ENCODE results near the gene KRT5. TPM values are rescaled to one million over a fixed set of nuclear protein-coding genes. Genes with fewer than 3 reads are reported as not detected.
A peak's percentile ranks its signal among the peaks of the same experiment; 100 is the strongest.

KRT5 gene
- total RNA-seq = 10 to 100 TPM; 19.0 to 49.4 TPM
- polyA plus RNA-seq = 10 to 100 TPM; 15.8 to 48.5 TPM
- long read RNA-seq, donor 1 = 0 reads
- long read RNA-seq, donor 2 = 0 reads
- long read RNA-seq, donor 3, partial matches to known transcripts = 0 of 1 reads
- long read RNA-seq, donor 3, other reads (novel, unspliced or antisense) = 0 of 1 reads
- long read RNA-seq, donor 4 = 0 reads
- long read RNA-seq, donor 5 = 0 reads

DNA sequence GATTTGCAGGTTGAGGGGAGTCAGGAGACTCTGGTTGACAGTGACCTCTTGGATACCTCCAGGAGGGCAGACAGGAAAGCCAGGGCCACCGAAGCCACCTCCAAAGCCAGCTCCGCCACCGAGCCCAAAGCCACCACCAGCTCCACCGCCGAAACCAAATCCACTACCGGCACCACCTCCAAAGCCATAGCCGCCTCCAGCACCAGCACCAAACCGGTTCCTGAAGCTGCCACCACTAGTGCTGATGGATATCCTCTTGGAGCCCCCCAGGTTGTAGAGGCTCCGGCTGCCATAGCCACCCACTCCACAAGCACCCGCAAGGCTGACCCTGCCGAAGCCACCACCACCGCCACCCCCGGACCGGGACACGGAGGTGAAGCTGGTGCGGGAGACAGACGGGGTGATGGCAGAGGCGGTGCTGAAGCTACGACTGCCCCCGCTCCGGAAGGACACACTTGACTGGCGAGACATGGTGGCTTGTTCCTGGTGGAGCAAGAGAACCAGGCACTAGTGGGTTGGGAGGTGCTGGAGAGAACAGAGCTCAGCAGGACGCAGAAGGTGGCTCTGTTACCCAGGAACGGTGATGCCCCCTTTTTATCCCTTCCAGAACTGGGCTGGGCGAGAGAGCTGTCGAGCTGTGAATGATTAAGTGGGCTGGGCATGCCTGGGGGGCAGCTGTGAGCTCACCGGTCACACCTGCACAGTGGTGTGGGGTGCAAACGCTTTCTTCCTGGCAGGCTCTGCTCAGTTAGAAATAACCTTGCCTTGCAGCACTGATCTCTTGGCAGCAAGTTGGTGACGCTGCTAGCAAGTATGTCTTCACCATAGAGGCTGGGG, at the start of gene KRT5:
Gene KRT5, minus strand, starts transcription at position 569 of the 837 bp plus-strand sequence. Its CDS starts 98 bp downstream, at position 471.
- DNase-seq = no peak
- no peak for ATAC-seq (ENCODE audit: insufficient read depth, low FRiP score)

DNA sequence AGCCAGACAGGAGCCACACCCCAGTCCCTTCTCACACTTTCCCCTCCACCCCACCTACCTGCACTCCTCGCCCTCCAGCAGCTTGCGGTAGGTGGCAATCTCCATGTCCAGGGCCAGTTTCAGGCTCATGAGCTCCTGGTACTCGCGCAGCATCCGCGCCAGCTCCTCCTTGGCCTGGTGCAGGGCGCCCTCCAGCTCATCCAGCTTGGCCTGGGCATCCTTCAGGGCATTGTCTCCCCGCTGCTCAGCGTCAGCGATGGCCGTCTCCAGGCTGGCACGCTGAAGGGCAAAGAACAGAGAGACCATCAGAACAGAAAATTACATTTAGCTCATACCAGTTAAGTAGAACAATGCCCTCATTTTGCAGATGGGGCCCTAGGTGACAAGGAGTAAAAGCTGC, 47.9 kb upstream of the KRT5 start:
- H3K4me1 ChIP-seq (ENCODE audit: control insufficient read depth in 5 of 5, insufficient read depth in 5 of 5, low read length in 5 of 5) = no peaks in the 10 kb centered on the region
- H3K9me3 ChIP-seq (ENCODE audit: control insufficient read depth in 4 of 4, insufficient read depth in 3 of 4, low read length in 3 of 4) = no peaks in the 10 kb centered on the region
- no peak overlapping the region for H3K9ac ChIP-seq (ENCODE audit: insufficient read depth in 1 of 2, low read length in 2 of 2)
- DNase-seq = no peak
- 87 to 92% methylated on average over 12 of the region's 12 CpGs for whole genome bisulfite sequencing, 2 donors
- peaks cover 0 to 7% (median 0%) of the 10 kb centered on the region in 3 donors for H3K27me3 ChIP-seq (ENCODE audit: control insufficient read depth in 3 of 3, insufficient read depth in 3 of 3, low read length in 2 of 3)
- TF ChIP-seq, protein P1, sequence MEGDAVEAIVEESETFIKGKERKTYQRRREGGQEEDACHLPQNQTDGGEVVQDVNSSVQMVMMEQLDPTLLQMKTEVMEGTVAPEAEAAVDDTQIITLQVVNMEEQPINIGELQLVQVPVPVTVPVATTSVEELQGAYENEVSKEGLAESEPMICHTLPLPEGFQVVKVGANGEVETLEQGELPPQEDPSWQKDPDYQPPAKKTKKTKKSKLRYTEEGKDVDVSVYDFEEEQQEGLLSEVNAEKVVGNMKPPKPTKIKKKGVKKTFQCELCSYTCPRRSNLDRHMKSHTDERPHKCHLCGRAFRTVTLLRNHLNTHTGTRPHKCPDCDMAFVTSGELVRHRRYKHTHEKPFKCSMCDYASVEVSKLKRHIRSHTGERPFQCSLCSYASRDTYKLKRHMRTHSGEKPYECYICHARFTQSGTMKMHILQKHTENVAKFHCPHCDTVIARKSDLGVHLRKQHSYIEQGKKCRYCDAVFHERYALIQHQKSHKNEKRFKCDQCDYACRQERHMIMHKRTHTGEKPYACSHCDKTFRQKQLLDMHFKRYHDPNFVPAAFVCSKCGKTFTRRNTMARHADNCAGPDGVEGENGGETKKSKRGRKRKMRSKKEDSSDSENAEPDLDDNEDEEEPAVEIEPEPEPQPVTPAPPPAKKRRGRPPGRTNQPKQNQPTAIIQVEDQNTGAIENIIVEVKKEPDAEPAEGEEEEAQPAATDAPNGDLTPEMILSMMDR (IDR thresholded peaks at IDR 0.05; ENCODE audit: control extremely low read depth, extremely low read depth) = no peak
- no peak overlapping the region for H3K4me3 ChIP-seq
- H3K27ac ChIP-seq (ENCODE audit: low read depth in 1 of 2, low read length in 1 of 2) = no peak overlapping the region
- ATAC-seq (ENCODE audit: insufficient read depth, low FRiP score) = no peak
- H3K36me3 ChIP-seq (ENCODE audit: control insufficient read depth in 4 of 4, insufficient read depth in 4 of 4, low read length in 4 of 4) = no peaks in the 10 kb centered on the region

More for the DNA sequence above, at the start of gene KRT5:
- H3K4me3 ChIP-seq = no peak within 1 kb of the TSS
- no peak within 1 kb of the TSS for H3K9ac ChIP-seq (ENCODE audit: insufficient read depth in 1 of 2, low read length in 2 of 2)
- H3K36me3 ChIP-seq (ENCODE audit: control insufficient read depth in 4 of 4, insufficient read depth in 4 of 4, low read length in 4 of 4) = no peaks in the 10 kb centered on the region
- 84 to 88% methylated on average over 29 of the region's 29 CpGs for WGBS, 2 donors
- peaks cover 0 to 3% (median 0%) of the 10 kb centered on the region in 4 donors for H3K9me3 ChIP-seq (ENCODE audit: control insufficient read depth in 4 of 4, insufficient read depth in 3 of 4, low read length in 3 of 4)
- peaks cover 0 to 4% (median 0%) of the 10 kb centered on the region in 3 donors for H3K27me3 ChIP-seq (ENCODE audit: control insufficient read depth in 3 of 3, insufficient read depth in 3 of 3, low read length in 2 of 3)
- TF ChIP-seq, protein P1 (IDR thresholded peaks at IDR 0.05; ENCODE audit: control extremely low read depth, extremely low read depth) = no peak
- peaks cover 0 to 4% (median 0%) of the 10 kb centered on the region in 5 donors for H3K4me1 ChIP-seq (ENCODE audit: control insufficient read depth in 5 of 5, insufficient read depth in 5 of 5, low read length in 5 of 5)
- no peak within 1 kb of the TSS for H3K27ac ChIP-seq (ENCODE audit: low read depth in 1 of 2, low read length in 1 of 2)

DNA sequence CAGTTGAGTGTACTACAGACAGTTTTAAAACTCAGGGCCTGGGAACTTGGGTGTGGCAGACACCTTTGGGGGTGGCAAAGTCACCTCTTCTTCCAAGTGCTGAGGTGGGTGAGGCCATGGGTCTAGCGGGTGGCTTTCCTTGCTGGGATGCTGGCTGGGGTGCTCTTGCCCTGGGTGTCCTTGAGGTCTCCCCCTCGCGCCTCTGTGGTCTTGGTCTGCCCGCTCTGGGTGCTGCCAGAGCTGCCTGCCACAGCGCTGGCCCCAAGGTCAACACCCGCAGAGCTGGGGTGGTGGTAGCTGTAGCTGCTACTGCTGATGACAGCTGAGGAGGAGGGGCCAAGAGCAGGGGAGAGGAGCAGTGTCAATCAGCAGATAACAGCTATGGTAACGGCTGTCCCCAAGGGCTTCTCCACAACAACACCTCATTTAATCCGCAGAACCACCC, 46.7 kb upstream of the KRT5 start:
- Histone ChIP-seq H3K27ac (ENCODE audit: low read depth in 1 of 2, low read length in 1 of 2) (no peak overlapping the region), H3K27me3 (ENCODE audit: control insufficient read depth in 3 of 3, insufficient read depth in 3 of 3, low read length in 2 of 3) (peaks cover 0 to 12% (median 0%) of the 10 kb centered on the region in 3 donors), H3K4me1 (ENCODE audit: control insufficient read depth in 5 of 5, insufficient read depth in 5 of 5, low read length in 5 of 5) (no peaks in the 10 kb centered on the region), H3K4me3 (no peak overlapping the region), H3K9ac (ENCODE audit: insufficient read depth in 1 of 2, low read length in 2 of 2) (no peak overlapping the region), H3K9me3 (ENCODE audit: control insufficient read depth in 4 of 4, insufficient read depth in 3 of 4, low read length in 3 of 4) (no peaks in the 10 kb centered on the region), H3K36me3 (ENCODE audit: control insufficient read depth in 4 of 4, insufficient read depth in 4 of 4, low read length in 4 of 4) (no peaks in the 10 kb centered on the region)
- no peak for ATAC-seq (ENCODE audit: insufficient read depth, low FRiP score)
- peak in 2 of 3 donors; percentile 22 to 24 for DNase-seq
- TF ChIP-seq, protein P1 (IDR thresholded peaks at IDR 0.05; ENCODE audit: control extremely low read depth, extremely low read depth) = no peak
- 57 to 67% methylated on average over 8 of the region's 8 CpGs for WGBS, 2 donors

Data from lung (tissue), 16 donors.